NB4 (cell line): ENCODE results near the gene MSL3.

Experiments
- CTCF ChIP-seq: IDR thresholded peaks from one replicate; pipeline ENCODE4 v1.5.1; 2012; ENCODE audit warnings: low read depth, low read length
- POLR2A ChIP-seq: IDR thresholded peaks from 2 replicates; pipeline ENCODE4 v1.6.1; 2011; ENCODE audit warnings: mild to moderate bottlenecking; ENCODE audit not compliant: insufficient read length; ENCODE audit errors: extremely low read depth

- TF ChIP-seq POLR2A (no peak), CTCF (no peak)
Observed at GRCh38 chrX:11722304-11722703, 35.7 kb upstream of the MSL3 start.
